Fibroblast of skin of left quadriceps (primary cell): Measurements from ENCODE around the gene SLX4IP.

Source experiments
- DNase-seq, 2 experiments: peaks; one replicate each; pipeline ENCODE4 v3.0.0-alpha.2; 2013; ENCODE audit warnings: low read depth in 2 of 2

SLX4IP gene

DNA sequence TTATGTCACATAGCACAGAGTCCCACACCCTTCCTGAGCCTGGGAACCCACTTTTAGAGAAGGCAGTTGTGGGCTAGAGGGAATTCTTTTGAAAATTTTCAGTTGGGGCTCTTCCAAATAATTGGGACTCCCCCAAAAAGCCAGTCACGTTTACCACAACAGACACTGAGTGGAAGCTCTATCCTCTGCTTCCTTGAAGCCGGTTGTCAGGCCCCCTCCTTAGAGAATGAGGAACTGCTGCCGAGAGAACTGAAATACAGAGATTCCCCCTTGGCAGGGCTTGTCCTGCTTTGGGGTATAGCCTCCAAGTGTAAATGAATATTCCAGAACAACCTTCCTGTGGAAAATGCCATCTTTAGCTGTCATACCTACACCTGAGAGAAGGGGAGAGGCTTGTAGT is 241.4 kb downstream of the SLX4IP start:
- DNase-seq, result no peak
